Suppressor macrophage (primary cell): ENCODE data around the gene NSG2.

Experiments
- DNase-seq, 4 experiments: peaks; one replicate each; pipeline ENCODE4 v3.0.0-alpha.2; 2020 to 2022

Gene NSG2

GRCh38 chr5:174155281-174155680, 109.8 kb downstream of the NSG2 start:
- no peak for DNase-seq

GRCh38 chr5:174155706-174156105, 110.2 kb downstream of the NSG2 start:
- no peak for DNase-seq

GRCh38 chr5:174157048-174157447, 111.5 kb downstream of the NSG2 start:
- DNase-seq, result no peak
